Measurements from ENCODE around the gene RBM38. TPM values are rescaled to one million over a fixed set of nuclear protein-coding genes. Genes with fewer than 3 reads are reported as not detected.

Gene RBM38
- total RNA-seq, 1 donor from 2014 or later: 42.8 TPM

GRCh38 chr20:57383447-57384347 lies 7.5 kb upstream of the RBM38 start:
- Histone ChIP-seq H3K4me3 (ENCODE audit: low read depth, low read length) (no peak overlapping the region), H3K36me3 (ENCODE audit: control insufficient read depth, insufficient read depth, low read length) (no peaks in the 10 kb centered on the region), H3K27me3 (ENCODE audit: control insufficient read depth, insufficient read depth, low read length) (no peaks in the 10 kb centered on the region)
- DNase-seq (ENCODE audit: low read depth): no peak
- TF ChIP-seq CTCF (IDR thresholded peaks at IDR 0.05; ENCODE audit: insufficient read depth, low read length, poor library complexity, severe bottlenecking): no peak

GRCh38 chr20:57384486-57384885 lies 6.7 kb upstream of the RBM38 start:
- no peak for TF ChIP-seq CTCF (IDR thresholded peaks at IDR 0.05; ENCODE audit: insufficient read depth, low read length, poor library complexity, severe bottlenecking)
- Histone ChIP-seq H3K27me3 (ENCODE audit: control insufficient read depth, insufficient read depth, low read length) (no peaks in the 10 kb centered on the region), H3K4me3 (ENCODE audit: low read depth, low read length) (no peak overlapping the region), H3K36me3 (ENCODE audit: control insufficient read depth, insufficient read depth, low read length) (no peaks in the 10 kb centered on the region)
- no peak for DNase-seq (ENCODE audit: low read depth)

- Histone ChIP-seq H3K36me3 (ENCODE audit: control insufficient read depth, insufficient read depth, low read length) (no peaks in the 10 kb centered on the region), H3K4me3 (ENCODE audit: low read depth, low read length) (no peak overlapping the region), H3K27me3 (ENCODE audit: control insufficient read depth, insufficient read depth, low read length) (no peaks in the 10 kb centered on the region)
- TF ChIP-seq CTCF (IDR thresholded peaks at IDR 0.05; ENCODE audit: insufficient read depth, low read length, poor library complexity, severe bottlenecking): no peak
- no peak for DNase-seq (ENCODE audit: low read depth)
Observed at GRCh38 chr20:57384953-57385761, 6.0 kb upstream of the RBM38 start.

GRCh38 chr20:57385940-57386339 lies 5.3 kb upstream of the RBM38 start:
- no peak overlapping the region for H3K4me3 ChIP-seq (ENCODE audit: low read depth, low read length)
- H3K36me3 ChIP-seq (ENCODE audit: control insufficient read depth, insufficient read depth, low read length): no peaks in the 10 kb centered on the region
- no peak for TF ChIP-seq CTCF (IDR thresholded peaks at IDR 0.05; ENCODE audit: insufficient read depth, low read length, poor library complexity, severe bottlenecking)
- no peaks in the 10 kb centered on the region for H3K27me3 ChIP-seq (ENCODE audit: control insufficient read depth, insufficient read depth, low read length)
- no peak for DNase-seq (ENCODE audit: low read depth)

GRCh38 chr20:57386762-57387161 lies 4.4 kb upstream of the RBM38 start:
- no peak for TF ChIP-seq CTCF (IDR thresholded peaks at IDR 0.05; ENCODE audit: insufficient read depth, low read length, poor library complexity, severe bottlenecking)
- no peak overlapping the region for H3K4me3 ChIP-seq (ENCODE audit: low read depth, low read length)
- H3K27me3 ChIP-seq (ENCODE audit: control insufficient read depth, insufficient read depth, low read length): no peaks in the 10 kb centered on the region
- no peaks in the 10 kb centered on the region for H3K36me3 ChIP-seq (ENCODE audit: control insufficient read depth, insufficient read depth, low read length)
- no peak for DNase-seq (ENCODE audit: low read depth)

Measured in kidney epithelial cell (primary cell).